AG04450 (cell line): ENCODE data around the gene EBP. TPM values are rescaled to one million over a fixed set of nuclear protein-coding genes. Genes with fewer than 3 reads are reported as not detected.
A peak's percentile ranks its signal among the peaks of the same experiment; 100 is the strongest.

Source experiments
- CTCF ChIA-PET: fragments of 300-600, 350-600 bp; formaldehyde crosslinking; extraction: SDS; loops from one replicate; lab custom pipeline; 2022; ENCODE audit warnings: antibody characterized with exemption, inconsistent platforms; lab: Charles Lee
- POLR2A ChIA-PET: fragments of 350-600 bp; formaldehyde crosslinking; extraction: SDS; loops from one replicate; lab custom pipeline; 2021; ENCODE audit warnings: antibody characterized with exemption, inconsistent platforms; lab: Yijun Ruan, JAX
- DNase-seq: peaks from one replicate; pipeline ENCODE4 v3.0.0-alpha.2; 2011; ENCODE audit warnings: low read depth, low spot score
- H3K27ac ChIP-seq: one replicate; pipeline ENCODE4 v1.5.1; 2012; ENCODE audit warnings: low read depth, low read length, control low read depth
- H3K27me3 ChIP-seq: one replicate; pipeline ENCODE4 v1.6.0; 2012; ENCODE audit warnings: low read length; ENCODE audit not compliant: control insufficient read depth, insufficient read depth
- H3K4me3 ChIP-seq: 2 replicates; pipeline ENCODE4 v1.5.1; 2011; ENCODE audit warnings: mild to moderate bottlenecking, low read depth, low read length, control low read depth
- H3K9me3 ChIP-seq: 2 replicates; pipeline ENCODE4 v1.5.1; 2012; ENCODE audit warnings: low read length; ENCODE audit not compliant: control insufficient read depth, insufficient read depth
- CTCF ChIP-seq: IDR thresholded peaks from 2 replicates; pipeline ENCODE4 v1.5.1; 2011; ENCODE audit warnings: low read depth, low read length, control low read depth, inconsistent platforms
- polyA plus RNA-seq: library from polyadenylated mRNA; depleted of rRNA; stranded (reverse); fragments of >200 nt; gene quantifications from 2 replicates; pipeline ENCODE4 v1.2.3, GENCODE V29; 2011

EBP gene
- polyA plus RNA-seq, 1 experiment, result 19.8 TPM

- Histone ChIP-seq H3K27me3 (no peaks in the 10 kb centered on the region), H3K27ac (no peak overlapping the region), H3K9me3 (no peaks in the 10 kb centered on the region), H3K4me3 (no peak overlapping the region)
- DNase-seq, result no peak
- TF ChIP-seq CTCF, result no peak
- ChIA-PET POLR2A (no interaction called here), CTCF (no interaction called here)
These were observed 9.9 kb downstream of the EBP start for GRCh38 chrX:48531358-48531959.

- Histone ChIP-seq H3K4me3 (no peak overlapping the region), H3K27me3 (no peaks in the 10 kb centered on the region), H3K9me3 (no peaks in the 10 kb centered on the region), H3K27ac (no peak overlapping the region)
- DNase-seq, result no peak
- TF ChIP-seq CTCF, result no peak
- POLR2A ChIA-PET, result no interaction called here
- CTCF ChIA-PET, result no interaction called here
These were observed 10.6 kb downstream of the EBP start for GRCh38 chrX:48532161-48532560.

GRCh38 chrX:48533165-48533564 is 11.6 kb downstream of the EBP start:
- CTCF ChIA-PET, result no interaction called here

DNA sequence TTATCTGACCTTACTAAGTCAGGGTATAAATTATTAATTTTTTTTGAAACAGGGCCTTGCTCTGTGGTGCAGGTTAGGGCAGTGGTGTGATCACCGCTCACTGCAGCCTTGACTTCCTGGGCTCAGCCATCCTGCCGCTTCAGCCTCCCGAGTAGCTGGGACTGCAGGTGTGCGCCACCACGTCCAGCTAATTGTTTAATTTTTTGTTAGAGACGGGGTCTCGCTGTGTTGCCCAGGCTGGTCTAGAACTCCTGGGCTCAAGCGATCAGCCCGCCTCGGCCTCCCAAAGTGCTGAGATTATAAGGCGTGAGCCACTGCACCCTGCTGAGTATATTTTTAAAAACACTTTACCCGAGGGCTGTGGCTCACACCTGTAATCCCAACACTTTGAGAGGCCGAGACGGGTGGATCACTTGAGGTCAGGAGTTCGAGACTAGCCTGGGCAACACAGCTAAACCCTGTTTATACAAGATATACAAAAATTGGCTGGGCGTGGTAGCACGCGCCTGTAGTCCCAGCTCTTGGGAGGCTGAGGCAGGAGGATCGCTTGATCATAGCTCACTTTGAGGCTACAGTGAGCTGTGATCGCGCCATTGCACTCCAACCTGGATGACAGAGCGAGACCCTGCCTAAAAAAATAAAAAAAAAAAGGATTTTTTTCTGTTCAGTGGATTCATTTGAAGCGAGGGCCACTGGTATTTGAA is 17.2 kb downstream of the EBP start:
- no peak for DNase-seq
- H3K27ac ChIP-seq, result no peak overlapping the region
- peak overlapping the region; percentile 20 for H3K4me3 ChIP-seq
- H3K27me3 ChIP-seq, result no peaks in the 10 kb centered on the region
- TF ChIP-seq CTCF, result no peak
- CTCF ChIA-PET, result interaction anchor here (0.6 to 1.8 kb wide), 3 partner anchors 12 to 83 kb away, joined by 3 to 5 read pairs (median 5); no protein-coding TSS in a partner anchor
- POLR2A ChIA-PET, result interaction anchor here (1.2 to 2.0 kb wide), 2 partner anchors 36 to 73 kb away, joined by 3 to 15 read pairs; partner anchors contain the start of gene RBM3
- no peaks in the 10 kb centered on the region for H3K9me3 ChIP-seq

More at GRCh38 chrX:48533165-48533564, 11.6 kb downstream of the EBP start:
- H3K27ac ChIP-seq, result no peak overlapping the region
- TF ChIP-seq CTCF, result no peak
- H3K9me3 ChIP-seq, result no peaks in the 10 kb centered on the region
- POLR2A ChIA-PET, result no interaction called here
- H3K27me3 ChIP-seq, result no peaks in the 10 kb centered on the region
- DNase-seq, result no peak
- no peak overlapping the region for H3K4me3 ChIP-seq
